GM18498 (cell line): Measurements from ENCODE around the gene MRPL14.
"Not testable (repeated sequence)": the region's sequence is repeated elsewhere in the genome, so short reads cannot be mapped to it uniquely, and the experiment has no call there.

ENCODE experiments used
- ATAC-seq: cut with Tn5 transposase; IDR thresholded peaks from one replicate; pipeline ENCODE4 v1.9.1; 2021; ENCODE audit warnings: mild to moderate bottlenecking, moderate library complexity; ENCODE audit not compliant: unreplicated experiment

Gene MRPL14

GRCh38 chr6:44150317-44150917 lies 23.2 kb upstream of the MRPL14 start:
- ATAC-seq, result no peak

DNA sequence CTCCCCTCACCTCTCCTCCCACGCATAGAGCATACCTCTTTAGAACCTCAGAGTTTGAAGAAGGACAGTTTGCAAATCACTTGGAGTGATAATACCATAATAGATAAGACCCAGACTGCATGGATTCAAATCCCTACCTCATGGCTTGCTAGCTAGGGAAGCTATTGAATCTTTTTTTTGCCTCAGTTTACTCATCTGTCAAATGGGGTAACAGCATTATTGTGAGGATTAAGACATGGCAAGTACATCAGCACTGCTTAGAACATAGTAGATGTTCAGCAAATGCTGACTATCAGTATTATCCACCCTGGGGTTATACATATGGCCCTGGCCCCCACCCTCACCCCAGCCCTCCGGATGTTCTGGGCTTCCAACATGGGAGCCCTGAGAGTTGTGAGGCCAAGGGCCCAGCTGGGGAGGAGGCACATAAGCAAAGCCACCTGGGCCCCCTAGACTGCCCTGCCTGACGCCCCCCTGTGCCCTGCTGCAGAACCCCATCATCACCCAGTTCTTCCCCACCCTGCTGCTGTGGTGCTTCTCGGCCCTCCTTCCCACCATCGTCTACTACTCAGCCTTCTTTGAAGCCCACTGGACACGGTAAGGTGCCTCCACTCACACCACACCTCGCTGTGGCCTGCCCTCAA lies 22.2 kb upstream of the MRPL14 start:
- no peak for ATAC-seq

GRCh38 chr6:44148306-44148705 lies 21.1 kb upstream of the MRPL14 start:
- no peak for ATAC-seq

GRCh38 chr6:44147256-44147655 lies 20.0 kb upstream of the MRPL14 start:
- no peak for ATAC-seq

DNA sequence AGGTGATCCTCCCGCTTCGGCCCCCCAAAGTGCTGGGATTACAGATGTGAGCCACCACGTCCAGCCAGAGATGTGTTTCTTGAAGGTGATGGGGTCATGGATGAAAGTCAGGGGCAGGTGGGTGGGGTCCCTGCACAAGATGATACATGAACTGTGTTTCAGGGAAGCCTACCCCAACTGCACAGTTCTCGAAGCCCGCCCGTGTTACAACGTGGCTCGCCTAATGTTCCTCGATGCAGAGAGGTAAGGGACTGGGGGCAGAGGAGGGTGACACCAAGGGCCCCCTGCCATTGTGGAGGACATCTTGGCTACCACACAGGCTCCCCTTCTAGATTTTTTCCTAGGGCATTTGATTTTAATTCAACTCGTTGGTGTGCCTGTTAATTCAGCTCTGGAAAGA lies 19.4 kb upstream of the MRPL14 start:
- ATAC-seq, result no peak

DNA sequence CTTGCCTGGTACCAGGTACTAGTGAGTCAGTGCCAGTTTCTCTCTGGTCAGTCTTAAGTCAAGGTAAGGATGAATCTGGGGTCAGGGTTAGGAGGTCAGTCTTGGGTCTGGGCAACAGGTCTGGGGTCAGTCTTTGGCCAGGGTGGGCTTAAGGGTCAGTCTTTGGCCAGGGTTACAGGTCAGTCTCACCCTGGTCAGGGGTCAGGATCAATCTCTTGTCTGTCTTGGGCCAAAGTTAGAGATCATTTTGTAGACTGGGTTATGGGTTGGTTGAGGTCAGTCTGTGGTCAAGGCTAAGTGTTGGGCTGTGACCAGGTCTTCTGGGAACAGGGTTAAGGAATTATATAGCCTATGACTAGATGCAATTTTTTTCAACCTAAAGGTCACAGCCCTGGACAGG lies 18.6 kb upstream of the MRPL14 start:
- ATAC-seq, result no peak

DNA sequence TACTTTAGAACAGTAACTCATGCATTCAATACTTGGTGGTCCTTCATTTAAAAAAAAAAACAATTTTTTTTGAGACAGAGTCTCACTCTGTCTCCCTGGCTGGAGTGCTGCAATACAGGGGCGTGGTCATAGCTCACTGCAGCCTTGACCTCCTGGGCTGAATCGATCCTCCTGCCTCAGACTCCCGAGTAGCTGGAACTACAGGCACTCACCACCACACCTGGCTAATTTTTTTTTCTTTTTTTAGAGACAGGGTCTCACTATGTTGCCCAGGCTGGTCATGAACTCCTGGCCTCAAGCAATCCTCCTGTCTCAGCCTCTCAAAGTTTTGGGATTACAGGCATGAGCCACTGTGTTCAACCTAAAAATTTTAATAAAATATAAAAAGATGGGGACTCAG lies 17.3 kb upstream of the MRPL14 start:
- not testable (repeated sequence) for ATAC-seq

DNA sequence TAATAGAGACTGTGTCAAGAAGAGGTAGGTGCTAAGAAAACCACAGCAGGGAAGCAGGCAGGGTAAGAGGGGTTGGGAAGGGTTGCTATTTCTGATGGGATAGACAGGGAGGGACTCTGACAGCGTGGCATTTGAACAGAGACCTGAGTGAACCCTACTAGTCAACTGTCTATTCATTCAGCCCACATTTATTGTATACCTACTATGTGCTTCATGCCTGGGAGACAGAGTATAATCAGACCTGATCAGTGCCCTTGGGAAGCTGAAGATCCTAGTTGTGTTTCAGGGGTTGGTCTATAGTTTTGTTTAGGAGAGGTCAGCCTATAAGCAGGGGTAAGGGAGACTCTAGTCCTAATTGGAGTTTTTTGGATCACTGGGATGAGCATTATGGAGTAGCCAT lies 16.5 kb upstream of the MRPL14 start:
- ATAC-seq, result no peak

GRCh38 chr6:44142835-44143234 lies 15.6 kb upstream of the MRPL14 start:
- no peak for ATAC-seq

GRCh38 chr6:44139351-44139743 lies 12.1 kb upstream of the MRPL14 start:
- no peak for ATAC-seq

DNA sequence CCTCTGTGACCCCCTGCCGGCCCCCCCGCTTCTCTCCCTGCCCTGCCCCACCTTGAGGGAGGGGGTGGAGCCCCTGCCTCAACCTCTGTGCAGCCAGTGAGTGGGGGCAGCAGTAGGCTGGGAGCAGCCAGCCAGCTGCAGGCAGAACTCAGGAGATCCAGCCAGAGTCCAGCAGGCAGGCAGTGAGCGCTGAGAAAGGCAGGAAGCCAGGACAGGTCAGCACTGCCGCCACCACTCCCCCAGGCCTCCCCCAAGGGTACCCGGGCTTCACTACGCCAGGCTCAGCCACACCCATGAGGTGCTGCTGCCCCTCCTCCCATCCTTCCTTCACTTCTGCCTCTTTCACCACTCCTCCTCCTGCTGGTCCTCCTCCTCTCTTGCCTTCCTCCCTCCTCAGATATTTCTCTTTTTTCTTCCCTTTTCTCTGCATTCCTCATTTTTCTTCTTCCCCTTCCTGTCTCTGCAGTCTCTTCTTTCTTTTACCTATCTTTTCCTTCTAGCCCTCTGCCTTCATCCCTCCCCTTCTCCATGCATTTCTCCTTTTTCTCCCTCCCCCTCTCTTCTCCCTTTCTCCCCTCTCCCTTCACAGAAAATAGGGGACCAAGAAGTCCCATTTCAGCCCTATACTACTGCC lies 11.6 kb upstream of the MRPL14 start:
- ATAC-seq, result no peak

GRCh38 chr6:44135875-44136274 lies 8.6 kb upstream of the MRPL14 start:
- no peak for ATAC-seq

GRCh38 chr6:44135173-44135758 lies 8.0 kb upstream of the MRPL14 start:
- no peak for ATAC-seq

DNA sequence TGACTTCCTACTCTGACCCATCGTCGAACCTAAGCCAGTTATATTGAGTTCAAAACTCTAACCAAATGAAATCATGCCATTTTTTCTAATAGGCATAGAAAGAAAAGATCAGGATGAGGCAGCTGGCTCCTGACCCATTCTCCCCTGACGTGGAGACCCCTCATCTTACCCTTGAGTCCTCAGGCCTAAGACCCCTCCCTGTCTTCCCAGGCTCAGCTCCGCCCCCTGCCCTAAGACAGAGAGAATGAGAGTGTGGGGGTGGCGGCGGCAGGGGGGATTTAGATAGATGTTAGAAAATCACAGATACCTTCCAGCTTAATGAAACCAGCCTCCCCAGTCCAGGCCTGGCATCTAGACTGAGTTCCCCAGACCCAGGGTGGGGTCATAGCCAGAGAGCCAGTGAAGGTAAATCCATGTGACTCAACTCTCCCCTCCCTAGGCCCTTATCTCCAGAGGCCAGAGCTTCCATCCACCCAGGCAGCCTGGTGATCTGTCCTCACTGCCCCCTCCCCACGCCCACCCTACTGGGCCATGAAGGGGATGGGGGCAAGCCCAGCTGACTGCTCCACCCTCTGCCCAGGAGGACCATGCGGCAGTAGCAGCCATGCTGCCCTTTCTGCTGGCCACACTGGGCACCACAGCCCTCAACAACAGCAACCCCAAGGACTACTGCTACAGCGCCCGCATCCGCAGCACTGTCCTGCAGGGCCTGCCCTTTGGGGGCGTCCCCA lies 6.9 kb upstream of the MRPL14 start:
- ATAC-seq, result no peak

DNA sequence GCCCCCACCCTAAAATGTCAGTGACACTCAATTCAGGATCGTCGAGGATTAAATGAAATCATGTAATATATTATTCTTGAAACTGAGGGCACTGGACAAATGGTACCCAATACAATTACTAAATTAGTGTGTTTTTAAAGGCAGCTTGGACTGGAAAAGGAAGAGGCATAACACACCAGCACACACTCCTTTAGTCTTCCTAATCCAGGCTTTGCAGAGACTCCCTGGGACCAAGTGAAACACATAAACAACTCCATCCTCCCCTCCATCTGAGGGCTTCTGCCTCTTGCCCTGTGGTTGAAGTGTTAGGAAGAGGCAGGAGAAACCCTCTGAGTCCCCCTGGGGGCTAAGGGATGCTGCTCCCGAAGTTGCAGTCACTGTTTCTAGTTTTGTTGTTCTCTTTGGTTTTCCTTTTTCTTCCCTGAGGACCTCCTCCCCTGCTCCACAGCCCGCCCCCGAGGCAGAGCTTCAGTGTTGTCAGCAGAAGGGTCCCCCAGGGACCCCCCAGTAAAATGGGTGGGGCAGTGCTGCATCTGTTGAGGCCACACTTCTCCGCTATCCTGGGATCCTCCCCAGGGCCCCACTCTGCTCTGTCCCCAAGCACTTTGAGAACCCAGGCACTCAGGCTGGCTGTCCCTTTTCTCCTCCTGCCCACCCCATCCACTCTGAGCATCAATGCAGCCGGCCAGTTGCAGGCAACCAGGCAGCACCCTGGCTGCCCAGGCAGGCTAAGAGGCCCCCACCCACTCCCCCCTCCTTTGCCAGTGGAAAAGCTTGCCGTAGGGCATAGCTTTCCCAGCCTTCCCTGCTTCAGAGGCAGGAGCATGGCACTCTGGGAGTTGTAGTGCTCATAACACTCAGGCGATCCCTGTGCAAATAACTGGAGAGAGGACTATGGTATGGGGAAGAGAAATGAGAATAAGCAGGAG lies 6.0 kb upstream of the MRPL14 start:
- ATAC-seq, result no peak

DNA sequence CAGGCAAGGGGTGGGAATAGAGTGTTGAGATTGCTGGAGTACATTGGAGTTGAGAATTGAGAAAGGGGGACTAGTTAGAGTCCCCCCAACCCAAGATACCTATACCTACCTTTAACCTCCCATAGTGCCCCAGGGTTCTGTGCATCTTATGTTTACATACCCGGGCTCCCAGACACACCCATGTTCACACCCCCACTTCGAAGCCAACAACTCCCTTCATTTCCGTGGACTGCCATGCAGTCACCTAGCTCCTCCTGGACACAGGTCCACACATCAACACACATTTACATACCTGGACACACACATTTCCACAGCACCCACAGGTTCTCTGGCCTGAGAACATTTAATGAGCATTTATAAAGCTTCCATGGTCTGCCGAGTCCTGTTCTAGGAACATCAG lies 5.2 kb upstream of the MRPL14 start:
- no peak for ATAC-seq

DNA sequence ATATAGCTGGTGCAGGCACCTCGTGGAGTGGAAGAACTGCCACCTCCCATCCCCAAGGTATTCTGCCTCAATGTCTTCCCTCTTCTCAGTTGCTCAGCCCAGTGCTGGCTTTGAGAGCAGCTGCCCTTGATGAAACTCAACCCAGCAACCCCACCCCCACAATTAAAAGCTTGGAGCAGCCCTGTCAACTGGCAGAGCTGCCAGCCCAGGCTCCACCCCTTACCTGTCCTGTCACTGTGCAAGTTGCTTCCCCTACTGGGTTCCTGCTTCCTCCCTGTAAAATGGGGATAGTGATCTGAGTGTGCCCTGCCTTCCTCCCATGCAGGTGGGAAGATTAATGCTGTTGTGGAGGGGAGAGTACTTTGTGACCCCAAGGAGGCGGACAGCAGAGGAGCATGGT lies 4.6 kb upstream of the MRPL14 start:
- no peak for ATAC-seq

DNA sequence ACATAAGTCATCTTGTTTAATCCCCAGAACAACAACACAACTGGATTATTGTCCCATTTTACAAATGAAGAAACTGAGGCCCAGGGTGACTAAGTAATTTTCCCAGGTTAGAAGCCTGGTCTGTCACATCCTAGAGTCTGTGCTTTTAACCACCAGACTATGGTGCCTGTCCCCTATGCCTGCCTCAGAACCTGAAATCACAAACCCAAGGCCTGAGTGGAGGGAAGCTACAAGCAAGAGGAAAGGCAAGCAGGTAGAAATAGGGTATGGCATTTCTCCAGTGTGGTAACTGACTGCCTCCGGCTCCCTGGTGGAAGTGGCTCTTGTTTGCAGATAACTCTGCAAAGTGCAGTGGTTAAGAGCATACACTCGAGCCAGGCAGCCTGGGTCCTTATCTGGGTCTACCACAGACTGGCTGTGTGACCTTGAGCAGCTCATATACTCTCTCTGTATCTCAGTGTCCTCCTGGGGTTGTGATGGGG lies 2.6 kb upstream of the MRPL14 start:
- ATAC-seq, result no peak

DNA sequence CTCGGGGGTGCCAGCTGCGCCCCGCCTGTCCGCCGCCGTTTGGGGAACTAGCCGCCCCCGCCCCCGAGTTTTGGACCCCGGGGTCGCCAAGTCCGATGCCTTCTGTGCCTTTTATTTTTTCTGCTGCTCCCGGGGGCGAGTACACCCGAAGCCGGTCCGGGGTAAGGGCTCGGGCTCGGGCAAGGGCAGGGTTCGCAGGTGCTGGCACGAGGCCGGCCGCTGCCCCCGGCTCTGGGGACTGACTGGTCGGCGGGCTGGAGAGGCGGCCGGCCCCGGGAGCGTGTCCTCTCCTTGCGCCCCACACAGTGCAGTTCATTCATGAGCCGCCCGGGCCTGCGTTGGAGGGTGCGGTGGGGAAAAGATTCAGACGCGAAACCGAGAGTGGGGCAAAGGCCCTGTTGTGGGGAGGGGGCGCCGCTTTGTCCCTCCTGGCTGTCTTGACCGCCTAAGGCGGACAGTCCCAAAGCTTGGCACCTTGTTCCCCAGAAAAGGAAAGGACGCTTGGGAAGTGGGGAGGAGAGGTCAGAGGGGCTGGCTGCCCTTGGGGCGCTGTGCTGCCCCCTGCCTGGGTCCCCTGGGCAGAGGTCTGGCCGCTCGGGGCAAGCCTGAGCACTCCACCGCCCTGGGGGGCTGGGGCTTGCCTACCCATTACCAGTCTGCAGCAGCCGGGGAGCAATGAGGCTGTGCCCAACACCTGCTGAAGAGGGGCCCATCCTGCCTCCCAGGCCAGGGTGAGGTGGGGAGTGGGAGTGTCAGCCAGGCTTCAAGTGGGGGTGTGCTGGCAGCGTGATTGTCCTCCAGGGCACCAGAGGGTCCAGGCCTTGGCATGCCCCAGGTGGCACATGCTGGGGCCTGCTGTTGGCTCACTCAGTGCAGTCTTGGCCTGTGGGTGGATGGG lies 1.0 kb upstream of the MRPL14 start:
- ATAC-seq, result peak; percentile 23
